Fibroblast of lung (primary cell): ENCODE results near the gene TBX10. TPM values are rescaled to one million over a fixed set of nuclear protein-coding genes. Genes with fewer than 3 reads are reported as not detected.

Experiments used
- DNase-seq, 2 donors: peaks; one replicate each; pipeline versions ENCODE4 v3.0.0 to v3.0.0-alpha.2; 2010; ENCODE audit warnings: low read depth in 2 of 2
- H2AFZ ChIP-seq: 2 replicates; pipeline ENCODE4 v1.5.1; 2012; ENCODE audit warnings: low read length, control low read depth, inconsistent platforms
- H3K27ac ChIP-seq: 2 replicates; pipeline ENCODE4 v1.5.1; 2011; ENCODE audit warnings: low read length, control low read depth; ENCODE audit not compliant: insufficient read depth
- H3K27me3 ChIP-seq: 2 replicates; pipeline ENCODE4 v1.5.1; 2011; ENCODE audit warnings: mild to moderate bottlenecking, low read length; ENCODE audit not compliant: control insufficient read depth, insufficient read depth
- H3K36me3 ChIP-seq: 2 replicates; pipeline ENCODE4 v1.5.1; 2011; ENCODE audit warnings: low read length; ENCODE audit not compliant: control insufficient read depth, insufficient read depth
- H3K4me1 ChIP-seq: 2 replicates; pipeline ENCODE4 v1.5.1; 2011; ENCODE audit warnings: low read length; ENCODE audit not compliant: control insufficient read depth, insufficient read depth; ENCODE audit errors: extremely low read depth
- H3K4me2 ChIP-seq: 2 replicates; pipeline ENCODE4 v1.5.1; 2011; ENCODE audit warnings: low read length, control low read depth; ENCODE audit not compliant: insufficient read depth; ENCODE audit errors: extremely low read depth
- H3K4me3 ChIP-seq, 4 experiments: fragments of 200-600 bp in 1 of 4; sonication (generic) in 1 of 4; replicated peaks in 1 of 4; 2 replicates each; pipeline ENCODE4 v1.5.1; 2011 to 2016; ENCODE audit warnings: low read length in 4 of 4, low read depth in 3 of 4, mild to moderate bottlenecking in 3 of 4, control low read depth in 2 of 4, inconsistent platforms in 1 of 4, mixed read lengths in 1 of 4; ENCODE audit not compliant: insufficient read depth in 1 of 4; ENCODE audit errors: control extremely low read depth in 1 of 4
- H3K79me2 ChIP-seq: 2 replicates; pipeline ENCODE4 v1.5.1; 2012; ENCODE audit warnings: mild to moderate bottlenecking, low read length, inconsistent platforms; ENCODE audit not compliant: control insufficient read depth, insufficient read depth
- H3K9ac ChIP-seq: 2 replicates; pipeline ENCODE4 v1.5.1; 2011; ENCODE audit warnings: mild to moderate bottlenecking, low read length, control low read depth; ENCODE audit not compliant: insufficient read depth
- H3K9me3 ChIP-seq: 2 replicates; pipeline ENCODE4 v1.5.1; 2012; ENCODE audit warnings: low read depth, low read length; ENCODE audit not compliant: control insufficient read depth, insufficient read depth
- H4K20me1 ChIP-seq: 2 replicates; pipeline ENCODE4 v1.5.1; 2011; ENCODE audit warnings: low read length; ENCODE audit not compliant: control insufficient read depth, insufficient read depth; ENCODE audit errors: extremely low read depth
- CTCF ChIP-seq, 2 donors: IDR thresholded peaks in 1 of 2; conservative IDR thresholded peaks in 1 of 2; 1 replicate in 1 of 2; 2 replicates in 1 of 2; pipeline ENCODE4 v1.5.1; 2011 to 2012; ENCODE audit warnings: low read length in 2 of 2, control low read depth in 1 of 2, inconsistent platforms in 1 of 2, low read depth in 1 of 2, mild to moderate bottlenecking in 1 of 2
- EZH2 ChIP-seq: IDR thresholded peaks from 2 replicates; pipeline ENCODE4 v1.5.1; 2012; ENCODE audit warnings: low read length, control low read depth, mild to moderate bottlenecking; ENCODE audit errors: missing control alignments
- polyA plus RNA-seq, 2 donors: library from polyadenylated mRNA; depleted of rRNA in 1 of 2; stranded (reverse) in 1 of 2; unstranded in 1 of 2; fragments of >200 nt; gene quantifications; 2 replicates each; pipeline ENCODE4 v1.2.1, GENCODE V29; 2011 to 2012; ENCODE audit warnings: missing spikeins in 1 of 2
- total RNA-seq: library from RNA; depleted of rRNA; stranded (reverse); fragments of >200 nt; gene quantifications from 2 replicates; pipeline ENCODE4 v1.2.1, GENCODE V29; 2014

TBX10 gene
- total and polyA plus RNA-seq, 2 donors (not counting 1 experiment from before 2014, with no cell fraction given) = not detected

GRCh38 chr11:67654225-67654624, 14.7 kb upstream of the TBX10 start:
- H3K9ac ChIP-seq = no peak overlapping the region
- H3K9me3 ChIP-seq = no peaks in the 10 kb centered on the region
- DNase-seq = no peak
- H3K36me3 ChIP-seq = no peaks in the 10 kb centered on the region
- H3K27ac ChIP-seq = no peak overlapping the region
- H3K79me2 ChIP-seq = no peaks in the 10 kb centered on the region
- H3K4me1 ChIP-seq = no peaks in the 10 kb centered on the region
- H4K20me1 ChIP-seq = no peaks in the 10 kb centered on the region
- TF ChIP-seq EZH2 = no peak
- no peak for TF ChIP-seq CTCF (conservative IDR thresholded peaks at IDR 0.05 in 1 of 2, IDR thresholded peaks at IDR 0.05 in 1 of 2; ENCODE audit: low read depth in 1 of 2, low read length in 2 of 2)
- no peak overlapping the region for H3K4me3 ChIP-seq
- H3K4me2 ChIP-seq = no peak overlapping the region
- H3K27me3 ChIP-seq = no peaks in the 10 kb centered on the region
- H2AFZ ChIP-seq = no peak overlapping the region

GRCh38 chr11:67652965-67653845, 13.6 kb upstream of the TBX10 start:
- TF ChIP-seq CTCF (conservative IDR thresholded peaks at IDR 0.05 in 1 of 2, IDR thresholded peaks at IDR 0.05 in 1 of 2; ENCODE audit: low read depth in 1 of 2, low read length in 2 of 2) = no peak
- no peak for TF ChIP-seq EZH2
- H3K4me3 ChIP-seq = no peak overlapping the region
- no peak for DNase-seq

GRCh38 chr11:67651976-67652781, 12.6 kb upstream of the TBX10 start:
- TF ChIP-seq EZH2 = no peak
- TF ChIP-seq CTCF (conservative IDR thresholded peaks at IDR 0.05 in 1 of 2, IDR thresholded peaks at IDR 0.05 in 1 of 2; ENCODE audit: low read depth in 1 of 2, low read length in 2 of 2) = no peak

More at GRCh38 chr11:67652965-67653845, 13.6 kb upstream of the TBX10 start:
- no peaks in the 10 kb centered on the region for H3K27me3 ChIP-seq
- H4K20me1 ChIP-seq = no peaks in the 10 kb centered on the region
- H3K4me2 ChIP-seq = no peak overlapping the region
- H3K9me3 ChIP-seq = no peaks in the 10 kb centered on the region
- no peaks in the 10 kb centered on the region for H3K79me2 ChIP-seq
- H3K9ac ChIP-seq = no peak overlapping the region
- no peak overlapping the region for H2AFZ ChIP-seq
- no peaks in the 10 kb centered on the region for H3K36me3 ChIP-seq
- no peaks in the 10 kb centered on the region for H3K4me1 ChIP-seq
- no peak overlapping the region for H3K27ac ChIP-seq

More at GRCh38 chr11:67651976-67652781, 12.6 kb upstream of the TBX10 start:
- no peaks in the 10 kb centered on the region for H3K27me3 ChIP-seq
- no peak for DNase-seq
- H4K20me1 ChIP-seq = no peaks in the 10 kb centered on the region
- no peaks in the 10 kb centered on the region for H3K36me3 ChIP-seq
- no peak overlapping the region for H3K27ac ChIP-seq
- no peaks in the 10 kb centered on the region for H3K4me1 ChIP-seq
- H3K4me3 ChIP-seq = no peak overlapping the region
- H2AFZ ChIP-seq = no peak overlapping the region
- H3K9ac ChIP-seq = no peak overlapping the region
- H3K79me2 ChIP-seq = no peaks in the 10 kb centered on the region
- H3K9me3 ChIP-seq = no peaks in the 10 kb centered on the region
- no peak overlapping the region for H3K4me2 ChIP-seq
